Measurements from ENCODE around the gene OR5AU1. TPM values are rescaled to one million over a fixed set of nuclear protein-coding genes. Genes with fewer than 3 reads are reported as not detected.

OR5AU1 gene
- total RNA-seq, 1 experiment from 2014 or later = not detected

DNA sequence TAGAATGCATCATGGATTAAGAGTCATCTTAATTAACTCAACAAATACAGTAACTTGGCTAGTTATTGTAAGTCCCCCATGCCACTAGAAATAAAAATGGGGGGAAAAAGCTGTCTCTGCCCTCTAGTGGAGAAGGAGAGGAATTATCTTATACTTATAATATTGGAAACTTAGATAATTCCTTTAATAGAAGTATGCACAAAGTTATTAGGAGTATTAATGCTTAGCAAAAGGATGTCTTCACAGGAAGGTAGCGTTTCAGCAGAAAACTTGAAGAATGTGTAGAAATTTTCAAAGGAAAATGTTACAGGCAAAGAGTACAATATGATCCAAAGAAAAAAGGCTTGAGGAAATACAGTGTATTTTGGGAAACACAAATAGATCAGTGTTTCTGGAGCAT lies 19.8 kb downstream of the OR5AU1 start:
- Histone ChIP-seq H3K27me3 (ENCODE audit: insufficient read depth, low read depth) (no peaks in the 10 kb centered on the region), H3K4me3 (no peak overlapping the region), H3F3A (ENCODE audit: insufficient read depth, low read depth) (no peaks in the 10 kb centered on the region), H3K9me2 (ENCODE audit: insufficient read depth) (no peaks in the 10 kb centered on the region), H3K9me3 (ENCODE audit: insufficient read depth, low read depth) (no peaks in the 10 kb centered on the region), H4K20me1 (ENCODE audit: insufficient read depth) (no peaks in the 10 kb centered on the region), H3K4me2 (no peak overlapping the region), H3K79me2 (ENCODE audit: low read depth) (no peaks in the 10 kb centered on the region), H3K4me1 (replicated peaks; ENCODE audit: insufficient read depth) (no peaks in the 10 kb centered on the region), H3K27ac (no peak overlapping the region), H3K36me3 (ENCODE audit: low read depth) (no peaks in the 10 kb centered on the region), H2AFZ (no peak overlapping the region)
- intact Hi-C loops (cut with micrococcal nuclease; ENCODE audit: unreplicated experiment) = no loop called here
- no TSS peak for BruUV-seq (replicated peaks)
- no peak for TF ChIP-seq EZH2 (IDR thresholded peaks at IDR 0.05; ENCODE audit: low read depth)
- TF ChIP-seq, protein P1, sequence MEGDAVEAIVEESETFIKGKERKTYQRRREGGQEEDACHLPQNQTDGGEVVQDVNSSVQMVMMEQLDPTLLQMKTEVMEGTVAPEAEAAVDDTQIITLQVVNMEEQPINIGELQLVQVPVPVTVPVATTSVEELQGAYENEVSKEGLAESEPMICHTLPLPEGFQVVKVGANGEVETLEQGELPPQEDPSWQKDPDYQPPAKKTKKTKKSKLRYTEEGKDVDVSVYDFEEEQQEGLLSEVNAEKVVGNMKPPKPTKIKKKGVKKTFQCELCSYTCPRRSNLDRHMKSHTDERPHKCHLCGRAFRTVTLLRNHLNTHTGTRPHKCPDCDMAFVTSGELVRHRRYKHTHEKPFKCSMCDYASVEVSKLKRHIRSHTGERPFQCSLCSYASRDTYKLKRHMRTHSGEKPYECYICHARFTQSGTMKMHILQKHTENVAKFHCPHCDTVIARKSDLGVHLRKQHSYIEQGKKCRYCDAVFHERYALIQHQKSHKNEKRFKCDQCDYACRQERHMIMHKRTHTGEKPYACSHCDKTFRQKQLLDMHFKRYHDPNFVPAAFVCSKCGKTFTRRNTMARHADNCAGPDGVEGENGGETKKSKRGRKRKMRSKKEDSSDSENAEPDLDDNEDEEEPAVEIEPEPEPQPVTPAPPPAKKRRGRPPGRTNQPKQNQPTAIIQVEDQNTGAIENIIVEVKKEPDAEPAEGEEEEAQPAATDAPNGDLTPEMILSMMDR (conservative IDR thresholded peaks at IDR 0.05) = peak; percentile 78
- peak in 1 of 2 experiments; percentile 36 for DNase-seq
- CTCF ChIA-PET = interaction anchor here (0.6 kb wide), 1 partner anchor 68 kb away, joined by 5 read pairs; no protein-coding TSS in a partner anchor
- POLR2A ChIA-PET (ENCODE audit: unreplicated experiment) = no interaction called here

DNA sequence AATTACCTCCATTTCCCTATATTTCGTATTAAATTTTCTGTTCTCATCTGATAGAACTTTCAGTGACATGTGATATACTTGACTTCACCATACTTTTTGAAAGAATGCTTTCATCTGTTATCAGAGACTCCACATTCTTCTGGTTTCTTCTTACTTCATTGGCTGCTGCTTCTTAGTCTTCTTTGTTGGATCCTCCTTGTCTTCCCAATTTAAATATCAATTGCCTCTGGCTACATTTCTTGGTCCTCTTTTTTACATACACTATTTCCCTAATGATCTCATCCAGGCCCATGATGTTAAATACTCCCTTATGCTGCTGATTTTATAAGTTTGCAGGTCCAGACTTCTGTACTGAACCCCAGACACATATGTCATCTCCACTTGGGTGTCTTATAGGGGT lies 22.0 kb downstream of the OR5AU1 start:
- Histone ChIP-seq H3K27me3 (ENCODE audit: insufficient read depth, low read depth) (no peaks in the 10 kb centered on the region), H3K4me1 (replicated peaks; ENCODE audit: insufficient read depth) (no peaks in the 10 kb centered on the region), H4K20me1 (ENCODE audit: insufficient read depth) (no peaks in the 10 kb centered on the region), H3K9me2 (ENCODE audit: insufficient read depth) (no peaks in the 10 kb centered on the region), H3K36me3 (ENCODE audit: low read depth) (no peaks in the 10 kb centered on the region), H3K4me3 (no peak overlapping the region), H3K9me3 (ENCODE audit: insufficient read depth, low read depth) (no peaks in the 10 kb centered on the region), H3K79me2 (ENCODE audit: low read depth) (no peaks in the 10 kb centered on the region), H2AFZ (no peak overlapping the region), H3F3A (ENCODE audit: insufficient read depth, low read depth) (no peaks in the 10 kb centered on the region), H3K27ac (no peak overlapping the region), H3K4me2 (no peak overlapping the region)
- intact Hi-C loops (cut with micrococcal nuclease; ENCODE audit: unreplicated experiment) = no loop called here
- CTCF ChIA-PET = no interaction called here
- BruUV-seq (replicated peaks) = no TSS peak
- TF ChIP-seq EZH2 (IDR thresholded peaks at IDR 0.05; ENCODE audit: low read depth) = no peak
- TF ChIP-seq, protein P1 (conservative IDR thresholded peaks at IDR 0.05) = no peak
- DNase-seq = no peak
- POLR2A ChIA-PET (ENCODE audit: unreplicated experiment) = no interaction called here

DNA sequence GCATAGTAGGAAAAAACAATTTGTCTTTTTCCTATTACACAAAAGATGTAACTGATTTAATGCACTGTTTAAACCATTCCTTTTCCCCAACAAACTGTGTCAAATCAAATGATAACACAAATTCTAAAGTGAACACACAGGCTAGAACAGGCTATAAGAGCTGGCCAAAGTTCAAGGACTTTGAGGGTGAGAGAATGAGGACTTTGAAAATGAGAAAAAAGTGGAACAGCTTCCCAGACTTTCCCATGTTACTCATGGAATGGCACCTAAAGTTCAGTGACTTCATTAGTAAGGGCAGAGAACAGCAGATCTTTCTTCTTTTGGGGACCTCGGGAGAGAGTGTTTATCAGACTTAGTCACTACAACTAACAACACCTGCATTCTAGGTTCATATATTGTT lies 32.4 kb downstream of the OR5AU1 start:
- TF ChIP-seq, protein P1 (conservative IDR thresholded peaks at IDR 0.05) = no peak
- TF ChIP-seq EZH2 (IDR thresholded peaks at IDR 0.05; ENCODE audit: low read depth) = no peak
- H3K9me2 ChIP-seq (ENCODE audit: insufficient read depth) = no peaks in the 10 kb centered on the region
- no peak overlapping the region for H2AFZ ChIP-seq
- 0 out of 2 replicates have a peak, but pooled peaks cover 5% of the 10 kb centered on the region for H3K27me3 ChIP-seq (ENCODE audit: insufficient read depth, low read depth)
- H4K20me1 ChIP-seq (ENCODE audit: insufficient read depth) = no peaks in the 10 kb centered on the region
- no peaks in the 10 kb centered on the region for H3K4me1 ChIP-seq (replicated peaks; ENCODE audit: insufficient read depth)
- ChIA-PET POLR2A (ENCODE audit: unreplicated experiment) (no interaction called here), CTCF (no interaction called here)
- intact Hi-C loops (cut with micrococcal nuclease; ENCODE audit: unreplicated experiment) = no loop called here
- no peaks in the 10 kb centered on the region for H3K9me3 ChIP-seq (ENCODE audit: insufficient read depth, low read depth)
- no peak for DNase-seq
- H3F3A ChIP-seq (ENCODE audit: insufficient read depth, low read depth) = no peaks in the 10 kb centered on the region
- no peaks in the 10 kb centered on the region for H3K36me3 ChIP-seq (ENCODE audit: low read depth)
- no peak overlapping the region for H3K4me3 ChIP-seq
- H3K27ac ChIP-seq = no peak overlapping the region
- no peaks in the 10 kb centered on the region for H3K79me2 ChIP-seq (ENCODE audit: low read depth)
- H3K4me2 ChIP-seq = no peak overlapping the region
- no TSS peak for BruUV-seq (replicated peaks)
